ENCODE measurements around the gene TRMT2A.
A peak's percentile ranks its signal among the peaks of the same experiment; 100 is the strongest.

Gene TRMT2A

GRCh38 chr22:20135265-20135664 is 18.2 kb upstream of the TRMT2A start:
- no peak for DNase-seq (ENCODE audit: low spot score)

- no peak for DNase-seq (ENCODE audit: low spot score)
These were observed 17.0 kb upstream of the TRMT2A start for GRCh38 chr22:20133930-20134549.

GRCh38 chr22:20132686-20133246 is 15.7 kb upstream of the TRMT2A start:
- DNase-seq (ENCODE audit: low spot score), result no peak

- DNase-seq (ENCODE audit: low spot score), result no peak
These were observed 15.0 kb upstream of the TRMT2A start for GRCh38 chr22:20131859-20132685.

- no peak for DNase-seq (ENCODE audit: low spot score)
These were observed 14.5 kb upstream of the TRMT2A start, which contains the start of gene ZDHHC8 for GRCh38 chr22:20131597-20131858. ZDHHC8 (plus strand) TSS chr22:20131804; CDS start chr22:20131948, 144 bp downstream.

GRCh38 chr22:20130731-20131596 is 13.9 kb upstream of the TRMT2A start:
- DNase-seq (ENCODE audit: low spot score), result peak; percentile 88

GRCh38 chr22:20130319-20130718 is 13.3 kb upstream of the TRMT2A start:
- DNase-seq (ENCODE audit: low spot score), result no peak

- no peak for DNase-seq (ENCODE audit: low spot score)
These were observed 12.7 kb upstream of the TRMT2A start for GRCh38 chr22:20129747-20130014.

GRCh38 chr22:20128902-20129746 is 12.1 kb upstream of the TRMT2A start:
- DNase-seq (ENCODE audit: low spot score), result no peak

GRCh38 chr22:20128619-20128901 is 11.5 kb upstream of the TRMT2A start:
- DNase-seq (ENCODE audit: low spot score), result no peak

- DNase-seq (ENCODE audit: low spot score), result no peak
These were observed 11.0 kb upstream of the TRMT2A start for GRCh38 chr22:20127869-20128618.

GRCh38 chr22:20127318-20127868 is 10.4 kb upstream of the TRMT2A start:
- DNase-seq (ENCODE audit: low spot score), result no peak

- DNase-seq (ENCODE audit: low spot score), result no peak
These were observed 9.4 kb upstream of the TRMT2A start for GRCh38 chr22:20126284-20127029.

GRCh38 chr22:20125201-20126174 is 8.5 kb upstream of the TRMT2A start:
- DNase-seq (ENCODE audit: low spot score), result no peak

- DNase-seq (ENCODE audit: low spot score), result no peak
These were observed 7.2 kb upstream of the TRMT2A start for GRCh38 chr22:20124083-20124787.

- DNase-seq (ENCODE audit: low spot score), result no peak
These were observed 6.5 kb upstream of the TRMT2A start for GRCh38 chr22:20123366-20124082.

- no peak for DNase-seq (ENCODE audit: low spot score)
These were observed 4.9 kb upstream of the TRMT2A start for GRCh38 chr22:20121856-20122415.

Data from putamen (tissue), 1 donor.